ENCODE results near the gene MYO15B.

DNA sequence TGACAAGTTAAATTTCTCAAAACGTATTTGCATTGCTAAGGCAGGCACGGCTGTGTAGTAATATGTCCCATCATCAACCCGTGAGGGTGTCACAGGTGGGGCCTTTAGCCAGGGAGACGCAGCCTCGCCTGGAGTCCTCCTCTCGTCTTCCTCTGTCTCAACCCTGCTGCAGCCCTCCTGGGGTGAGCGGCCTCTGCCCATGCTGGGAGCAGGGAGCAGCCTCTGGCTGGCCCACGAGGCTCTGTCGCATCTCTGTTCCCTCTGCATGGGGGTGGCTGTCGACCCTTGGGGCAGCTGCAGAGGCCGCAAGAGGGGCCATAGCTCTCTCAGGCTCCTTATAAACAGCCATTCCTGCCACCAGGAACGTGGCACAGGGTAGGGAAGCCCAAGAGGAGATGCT, 44.8 kb downstream of the MYO15B start:
- TF ChIP-seq POLR2A (IDR thresholded peaks at IDR 0.05), result no peak
- TF ChIP-seq, protein P1, sequence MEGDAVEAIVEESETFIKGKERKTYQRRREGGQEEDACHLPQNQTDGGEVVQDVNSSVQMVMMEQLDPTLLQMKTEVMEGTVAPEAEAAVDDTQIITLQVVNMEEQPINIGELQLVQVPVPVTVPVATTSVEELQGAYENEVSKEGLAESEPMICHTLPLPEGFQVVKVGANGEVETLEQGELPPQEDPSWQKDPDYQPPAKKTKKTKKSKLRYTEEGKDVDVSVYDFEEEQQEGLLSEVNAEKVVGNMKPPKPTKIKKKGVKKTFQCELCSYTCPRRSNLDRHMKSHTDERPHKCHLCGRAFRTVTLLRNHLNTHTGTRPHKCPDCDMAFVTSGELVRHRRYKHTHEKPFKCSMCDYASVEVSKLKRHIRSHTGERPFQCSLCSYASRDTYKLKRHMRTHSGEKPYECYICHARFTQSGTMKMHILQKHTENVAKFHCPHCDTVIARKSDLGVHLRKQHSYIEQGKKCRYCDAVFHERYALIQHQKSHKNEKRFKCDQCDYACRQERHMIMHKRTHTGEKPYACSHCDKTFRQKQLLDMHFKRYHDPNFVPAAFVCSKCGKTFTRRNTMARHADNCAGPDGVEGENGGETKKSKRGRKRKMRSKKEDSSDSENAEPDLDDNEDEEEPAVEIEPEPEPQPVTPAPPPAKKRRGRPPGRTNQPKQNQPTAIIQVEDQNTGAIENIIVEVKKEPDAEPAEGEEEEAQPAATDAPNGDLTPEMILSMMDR (IDR thresholded peaks at IDR 0.05), result no peak

All from adrenal gland (tissue), 5 donors.